A673 (cell line): ENCODE results near the gene AP4B1. TPM values are rescaled to one million over a fixed set of nuclear protein-coding genes. Genes with fewer than 3 reads are reported as not detected.
A peak's percentile ranks its signal among the peaks of the same experiment; 100 is the strongest.

ENCODE experiments used
- BruUV-seq: library from RNA; stranded (reverse); fragments of 400-500 nt; replicated peaks from 2 replicates; lab custom pipeline; 2021; lab: Mats Ljungman, UMichigan
- CTCF ChIA-PET: fragments of 300-600 bp; sonication (Branson Sonifier 250); formaldehyde crosslinking; loops from one replicate; lab custom pipeline; 2022; ENCODE audit warnings: antibody characterized with exemption; lab: Charles Lee
- POLR2A ChIA-PET: fragments of 300-600 bp; sonication (Branson Sonifier 250); formaldehyde crosslinking; loops from one replicate; lab custom pipeline; 2022; ENCODE audit warnings: antibody characterized with exemption; ENCODE audit not compliant: low non-redundant PET; lab: Charles Lee
- DNase-seq: peaks from one replicate; pipeline ENCODE4 v3.0.0-alpha.2; 2015; ENCODE audit warnings: low spot score
- H3K27ac ChIP-seq: fragments of 200-600 bp; sonication (generic); 2 replicates; pipeline ENCODE4 v1.5.1; 2016; ENCODE audit warnings: mixed run types, low read depth, mild to moderate bottlenecking, mixed read lengths, antibody characterized with exemption, low read length; ENCODE audit not compliant: poor library complexity, severe bottlenecking
- H3K27me3 ChIP-seq: fragments of 200-600 bp; sonication (generic); replicated peaks from 2 replicates; pipeline ENCODE4 v1.6.1; 2017; ENCODE audit warnings: mixed run types, low read depth, mild to moderate bottlenecking, mixed read lengths, antibody characterized with exemption, low read length; ENCODE audit not compliant: insufficient read depth, poor library complexity
- H3K36me3 ChIP-seq: fragments of 200-600 bp; sonication (generic); 2 replicates; pipeline ENCODE4 v1.6.1; 2016; ENCODE audit warnings: mixed run types, mild to moderate bottlenecking, mixed read lengths, antibody characterized with exemption, low read length; ENCODE audit not compliant: insufficient read depth, poor library complexity, severe bottlenecking
- H3K4me1 ChIP-seq: fragments of 200-600 bp; sonication (generic); 2 replicates; pipeline ENCODE4 v1.6.1; 2017; ENCODE audit warnings: mixed run types, mild to moderate bottlenecking, mixed read lengths, antibody characterized with exemption, low read length; ENCODE audit not compliant: insufficient read depth, poor library complexity, severe bottlenecking
- H3K4me3 ChIP-seq: fragments of 200-600 bp; sonication (generic); 2 replicates; pipeline ENCODE4 v1.5.1; 2016; ENCODE audit warnings: low read depth, mixed run types, mild to moderate bottlenecking, mixed read lengths, low read length; ENCODE audit not compliant: poor library complexity, severe bottlenecking
- H3K9me3 ChIP-seq: fragments of 200-600 bp; sonication (generic); 2 replicates; pipeline ENCODE4 v1.6.1; 2016; ENCODE audit warnings: mixed run types, low read depth, mild to moderate bottlenecking, mixed read lengths, antibody characterized with exemption, low read length; ENCODE audit not compliant: poor library complexity, severe bottlenecking
- EZH2 ChIP-seq: fragments of 200-600 bp; sonication (generic); IDR thresholded peaks from 2 replicates; pipeline ENCODE4 v1.6.1; 2017; ENCODE audit warnings: borderline replicate concordance, low read depth, mild to moderate bottlenecking, mixed read lengths, antibody characterized with exemption, low read length; ENCODE audit not compliant: poor library complexity, severe bottlenecking
- intact Hi-C: fragments of 100-400 bp; cut with micrococcal nuclease; formaldehyde crosslinking; loops from one replicate; pipeline ENCODE4 v1.10.0; 2022; ENCODE audit not compliant: unreplicated experiment
- total RNA-seq: library from RNA; stranded (reverse); gene quantifications from 2 replicates; pipeline ENCODE4 v1.2.3, GENCODE V29; 2021
- TF ChIP-seq, protein P1 (sequence below): fragments of 300-800, 200-600 bp; sonication (generic); conservative IDR thresholded peaks from 2 replicates; pipeline ENCODE4 v1.5.1; 2017; ENCODE audit warnings: low read depth, mild to moderate bottlenecking, antibody characterized with exemption, low read length, moderate library complexity, mixed read lengths

Gene AP4B1
- total RNA-seq, 1 experiment from 2014 or later = 48.9 TPM

DNA sequence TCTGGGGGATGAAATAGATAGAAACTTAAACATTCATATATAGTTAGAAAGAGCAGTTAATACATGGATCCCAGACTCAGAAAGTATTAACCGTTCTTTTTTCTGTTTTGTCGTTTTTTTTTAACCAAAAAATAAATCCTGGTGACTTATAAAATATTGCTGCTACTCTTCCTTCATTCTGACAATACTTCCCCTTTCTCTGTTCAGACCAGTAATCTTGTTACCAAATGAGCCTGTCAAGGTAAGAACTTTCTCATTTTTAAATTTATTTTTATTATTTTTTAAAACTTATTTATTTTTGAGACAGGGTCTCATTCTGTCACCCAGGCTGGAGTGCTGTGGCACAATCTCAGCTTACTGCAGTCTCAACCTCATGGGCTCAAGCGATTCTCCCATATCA is 46.8 kb downstream of the AP4B1 start:
- BruUV-seq = no TSS peak
- H3K36me3 ChIP-seq = no peaks in the 10 kb centered on the region
- DNase-seq = no peak
- H3K4me3 ChIP-seq = no peak overlapping the region
- peaks cover 27% of the 10 kb centered on the region for H3K4me1 ChIP-seq
- ChIA-PET CTCF (no interaction called here), POLR2A (no interaction called here)
- no peak overlapping the region for H3K27ac ChIP-seq
- no peak for TF ChIP-seq EZH2
- TF ChIP-seq, protein P1, sequence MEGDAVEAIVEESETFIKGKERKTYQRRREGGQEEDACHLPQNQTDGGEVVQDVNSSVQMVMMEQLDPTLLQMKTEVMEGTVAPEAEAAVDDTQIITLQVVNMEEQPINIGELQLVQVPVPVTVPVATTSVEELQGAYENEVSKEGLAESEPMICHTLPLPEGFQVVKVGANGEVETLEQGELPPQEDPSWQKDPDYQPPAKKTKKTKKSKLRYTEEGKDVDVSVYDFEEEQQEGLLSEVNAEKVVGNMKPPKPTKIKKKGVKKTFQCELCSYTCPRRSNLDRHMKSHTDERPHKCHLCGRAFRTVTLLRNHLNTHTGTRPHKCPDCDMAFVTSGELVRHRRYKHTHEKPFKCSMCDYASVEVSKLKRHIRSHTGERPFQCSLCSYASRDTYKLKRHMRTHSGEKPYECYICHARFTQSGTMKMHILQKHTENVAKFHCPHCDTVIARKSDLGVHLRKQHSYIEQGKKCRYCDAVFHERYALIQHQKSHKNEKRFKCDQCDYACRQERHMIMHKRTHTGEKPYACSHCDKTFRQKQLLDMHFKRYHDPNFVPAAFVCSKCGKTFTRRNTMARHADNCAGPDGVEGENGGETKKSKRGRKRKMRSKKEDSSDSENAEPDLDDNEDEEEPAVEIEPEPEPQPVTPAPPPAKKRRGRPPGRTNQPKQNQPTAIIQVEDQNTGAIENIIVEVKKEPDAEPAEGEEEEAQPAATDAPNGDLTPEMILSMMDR = no peak
- no peaks in the 10 kb centered on the region for H3K27me3 ChIP-seq
- intact Hi-C loops = no loop called here
- H3K9me3 ChIP-seq = no peaks in the 10 kb centered on the region

- no peaks in the 10 kb centered on the region for H3K27me3 ChIP-seq
- H3K4me1 ChIP-seq = peaks cover 37% of the 10 kb centered on the region
- intact Hi-C loops = no loop called here
- H3K36me3 ChIP-seq = no peaks in the 10 kb centered on the region
- H3K9me3 ChIP-seq = no peaks in the 10 kb centered on the region
- no peak for DNase-seq
- TF ChIP-seq, protein P1 = no peak
- no peak for TF ChIP-seq EZH2
- ChIA-PET CTCF (no interaction called here), POLR2A (interaction anchor here (0.6 kb wide), 1 partner anchor 9 kb away, joined by 10 read pairs; no protein-coding TSS in a partner anchor)
- no peak overlapping the region for H3K4me3 ChIP-seq
- BruUV-seq = no TSS peak
- H3K27ac ChIP-seq = peak overlapping the region; percentile 30
These were observed 48.2 kb downstream of the AP4B1 start for GRCh38 chr1:113856401-113856790.

GRCh38 chr1:113855630-113856400 is 48.8 kb downstream of the AP4B1 start:
- CTCF ChIA-PET = interaction anchor here (0.7 kb wide), 1 partner anchor 823 kb away, joined by 5 read pairs; no protein-coding TSS in a partner anchor
- H3K9me3 ChIP-seq = no peaks in the 10 kb centered on the region

More at GRCh38 chr1:113855630-113856400, 48.8 kb downstream of the AP4B1 start:
- no peak overlapping the region for H3K4me3 ChIP-seq
- H3K4me1 ChIP-seq = peaks cover 37% of the 10 kb centered on the region
- BruUV-seq = no TSS peak
- peak overlapping the region; percentile 30 for H3K27ac ChIP-seq
- DNase-seq = no peak
- no peaks in the 10 kb centered on the region for H3K36me3 ChIP-seq
- intact Hi-C loops = no loop called here
- POLR2A ChIA-PET = interaction anchor here (0.6 kb wide), 1 partner anchor 9 kb away, joined by 10 read pairs; no protein-coding TSS in a partner anchor
- H3K27me3 ChIP-seq = no peaks in the 10 kb centered on the region
- no peak for TF ChIP-seq EZH2
- TF ChIP-seq, protein P1 = no peak
